Esophagus (tissue), 2 donors: ENCODE measurements around the gene METRNL. TPM values are rescaled to one million over a fixed set of nuclear protein-coding genes. Genes with fewer than 3 reads are reported as not detected.

ENCODE experiments used
- H3K27ac ChIP-seq, 2 donors: one replicate each; pipeline ENCODE4 v1.5.1; 2013; ENCODE audit warnings: low read depth in 2 of 2, mild to moderate bottlenecking in 2 of 2, inconsistent platforms in 1 of 2, low read length in 1 of 2, moderate library complexity in 1 of 2
- H3K27me3 ChIP-seq, 2 donors: one replicate each; pipeline ENCODE4 v1.6.1; 2013; ENCODE audit warnings: low read length in 2 of 2, control low read depth in 1 of 2, mild to moderate bottlenecking in 1 of 2; ENCODE audit not compliant: insufficient read depth in 2 of 2, control insufficient read depth in 1 of 2
- H3K36me3 ChIP-seq, 2 donors: one replicate each; pipeline ENCODE4 v1.6.1; 2013; ENCODE audit warnings: low read length in 1 of 2; ENCODE audit not compliant: control insufficient read depth in 2 of 2, insufficient read depth in 2 of 2
- H3K4me1 ChIP-seq, 2 donors: one replicate each; pipeline ENCODE4 v1.6.1; 2013; ENCODE audit warnings: low read length in 1 of 2; ENCODE audit not compliant: control insufficient read depth in 2 of 2, insufficient read depth in 2 of 2
- H3K4me3 ChIP-seq, 2 donors: one replicate each; pipeline ENCODE4 v1.5.1; 2013; ENCODE audit warnings: low read length in 2 of 2, mild to moderate bottlenecking in 2 of 2, low read depth in 1 of 2, moderate library complexity in 1 of 2
- H3K9me3 ChIP-seq, 2 donors: one replicate each; pipeline ENCODE4 v1.6.1; 2013; ENCODE audit warnings: mild to moderate bottlenecking in 2 of 2, low read depth in 1 of 2, low read length in 1 of 2, moderate library complexity in 1 of 2; ENCODE audit not compliant: control insufficient read depth in 2 of 2, insufficient read depth in 1 of 2
- WGBS, 2 donors: extraction: QIAGEN DNeasy Blood & Tissue Kit; methylation state at CpG; one replicate each; pipeline ENCODE4 v1.1.7; 2013; 5-methylcytosine and 5-hydroxymethylcytosine counted together
- polyA plus RNA-seq, 2 donors: library from polyadenylated mRNA; stranded (reverse); fragments of 200-250 nt; gene quantifications; one replicate each; pipeline ENCODE4 v1.2.3, GENCODE V29; 2013
- donor health status: healthy with polysubstance abuse.
- donor health status: Bipolar disorder and iron deficiency.

METRNL gene
- polyA plus RNA-seq, 2 donors: 143 to 169 TPM

- H3K27ac ChIP-seq: no peak overlapping the region
- no peaks in the 10 kb centered on the region for H3K9me3 ChIP-seq
- H3K4me1 ChIP-seq: peaks cover 0 to 15% of the 10 kb centered on the region in 2 donors
- H3K4me3 ChIP-seq: no peak overlapping the region
- no peaks in the 10 kb centered on the region for H3K36me3 ChIP-seq
- no peaks in the 10 kb centered on the region for H3K27me3 ChIP-seq
- WGBS, 2 donors: 86 to 88% methylated on average over 16 of the region's 16 CpGs
Observed at GRCh38 chr17:83070800-83071341, 8.5 kb upstream of the METRNL start.

GRCh38 chr17:83071365-83071764 is 8.0 kb upstream of the METRNL start:
- 91 to 92% methylated on average over 12 of the region's 12 CpGs for WGBS, 2 donors
- Histone ChIP-seq H3K27me3 (no peaks in the 10 kb centered on the region), H3K4me3 (no peak overlapping the region), H3K36me3 (no peaks in the 10 kb centered on the region), H3K27ac (no peak overlapping the region), H3K9me3 (no peaks in the 10 kb centered on the region), H3K4me1 (peaks cover 0 to 15% of the 10 kb centered on the region in 2 donors)

- Histone ChIP-seq H3K27ac (no peak overlapping the region), H3K9me3 (no peaks in the 10 kb centered on the region), H3K27me3 (no peaks in the 10 kb centered on the region), H3K4me1 (peaks cover 0 to 15% of the 10 kb centered on the region in 2 donors), H3K4me3 (no peak overlapping the region), H3K36me3 (no peaks in the 10 kb centered on the region)
- 73 to 79% methylated on average over 10 of the region's 10 CpGs for WGBS, 2 donors
Observed at GRCh38 chr17:83071966-83072562, 7.3 kb upstream of the METRNL start.

- WGBS, 2 donors: 73 to 75% methylated on average over 28 of the region's 28 CpGs
- Histone ChIP-seq H3K4me1 (peaks cover 0 to 15% of the 10 kb centered on the region in 2 donors), H3K9me3 (no peaks in the 10 kb centered on the region), H3K36me3 (no peaks in the 10 kb centered on the region), H3K27me3 (no peaks in the 10 kb centered on the region), H3K27ac (peak overlapping the region; percentile 25 to 73), H3K4me3 (no peak overlapping the region)
Observed at GRCh38 chr17:83072600-83073358, 6.6 kb upstream of the METRNL start.

- Histone ChIP-seq H3K36me3 (no peaks in the 10 kb centered on the region), H3K27ac (peak overlapping the region; percentile 25 to 73), H3K4me1 (peaks cover 0 to 17% of the 10 kb centered on the region in 2 donors), H3K4me3 (no peak overlapping the region), H3K27me3 (no peaks in the 10 kb centered on the region), H3K9me3 (no peaks in the 10 kb centered on the region)
- 50 to 55% methylated on average over 32 of the region's 32 CpGs for WGBS, 2 donors
Observed at GRCh38 chr17:83073389-83074063, 5.9 kb upstream of the METRNL start.

- Histone ChIP-seq H3K27ac (no peak overlapping the region), H3K27me3 (no peaks in the 10 kb centered on the region), H3K4me1 (peaks cover 0 to 19% of the 10 kb centered on the region in 2 donors), H3K36me3 (no peaks in the 10 kb centered on the region), H3K4me3 (no peak overlapping the region), H3K9me3 (no peaks in the 10 kb centered on the region)
- WGBS, 2 donors: 89% methylated on average over 44 to 45 of the region's 45 CpGs
Observed at GRCh38 chr17:83074486-83075223, 4.8 kb upstream of the METRNL start.

GRCh38 chr17:83075270-83075880 is 4.0 kb upstream of the METRNL start:
- Histone ChIP-seq H3K9me3 (no peaks in the 10 kb centered on the region), H3K27ac (no peak overlapping the region), H3K4me1 (peaks cover 0 to 19% of the 10 kb centered on the region in 2 donors), H3K36me3 (no peaks in the 10 kb centered on the region), H3K4me3 (no peak overlapping the region), H3K27me3 (no peaks in the 10 kb centered on the region)
- WGBS, 2 donors: 76 to 77% methylated on average over 21 of the region's 21 CpGs

- Histone ChIP-seq H3K36me3 (no peaks in the 10 kb centered on the region), H3K27ac (no peak overlapping the region), H3K4me1 (peaks cover 0 to 26% of the 10 kb centered on the region in 2 donors), H3K9me3 (no peaks in the 10 kb centered on the region), H3K27me3 (no peaks in the 10 kb centered on the region), H3K4me3 (no peak overlapping the region)
- 50 to 54% methylated on average over 6 of the region's 6 CpGs for WGBS, 2 donors
Observed at GRCh38 chr17:83076938-83077337, 2.5 kb upstream of the METRNL start.

GRCh38 chr17:83077411-83077810 is 2.0 kb upstream of the METRNL start:
- Histone ChIP-seq H3K4me1 (peaks cover 0 to 29% of the 10 kb centered on the region in 2 donors), H3K9me3 (no peaks in the 10 kb centered on the region), H3K4me3 (no peak overlapping the region), H3K27ac (peak overlapping the region in 1 of 2 donors; percentile 28), H3K36me3 (no peaks in the 10 kb centered on the region), H3K27me3 (no peaks in the 10 kb centered on the region)
- 54 to 64% methylated on average over 11 of the region's 11 CpGs for WGBS, 2 donors
